GM19372 (cell line): ENCODE data around the gene ANO1.
"Not testable (repeated sequence)": the region's sequence is repeated elsewhere in the genome, so short reads cannot be mapped to it uniquely, and the experiment has no call there.

ENCODE experiments used
- ATAC-seq: cut with Tn5 transposase; IDR thresholded peaks from one replicate; pipeline ENCODE4 v1.9.1; 2021; ENCODE audit warnings: mild to moderate bottlenecking, low read depth, moderate library complexity; ENCODE audit not compliant: unreplicated experiment

The ANO1 gene

DNA sequence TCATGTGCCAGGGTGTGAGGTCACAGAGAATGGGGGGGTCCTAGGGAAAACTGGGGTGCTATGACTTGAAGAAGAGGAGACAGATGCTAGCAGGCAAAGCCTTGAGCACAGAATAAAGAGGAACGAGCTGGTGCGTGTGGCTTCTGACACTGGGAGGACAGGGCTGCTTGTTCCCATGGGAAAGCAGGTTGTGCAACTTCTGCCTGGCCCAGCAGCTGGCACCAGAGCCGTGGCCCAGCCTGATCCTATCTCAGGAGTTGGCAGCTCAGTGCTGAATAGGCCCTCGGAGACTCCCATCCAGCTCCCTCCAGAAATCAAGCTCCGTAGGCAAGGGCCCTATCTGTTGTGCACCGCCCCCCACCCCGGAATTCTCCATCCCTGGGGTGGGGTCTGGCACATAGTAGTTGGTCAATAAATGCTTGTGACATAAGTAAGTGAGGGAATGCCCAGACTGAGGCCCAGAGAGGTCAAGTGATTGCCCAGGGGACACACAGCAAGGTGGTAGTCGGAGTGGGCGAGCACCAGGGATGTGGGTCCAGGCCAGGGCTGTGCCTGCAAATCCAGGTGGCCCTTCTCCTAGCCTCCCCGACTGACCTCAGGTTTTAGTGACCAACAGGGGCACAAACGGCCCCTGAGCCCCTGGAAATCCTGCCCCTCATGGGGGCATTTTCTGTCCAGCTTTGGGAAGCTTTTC, 105.5 kb downstream of the ANO1 start:
- ATAC-seq, result no peak

DNA sequence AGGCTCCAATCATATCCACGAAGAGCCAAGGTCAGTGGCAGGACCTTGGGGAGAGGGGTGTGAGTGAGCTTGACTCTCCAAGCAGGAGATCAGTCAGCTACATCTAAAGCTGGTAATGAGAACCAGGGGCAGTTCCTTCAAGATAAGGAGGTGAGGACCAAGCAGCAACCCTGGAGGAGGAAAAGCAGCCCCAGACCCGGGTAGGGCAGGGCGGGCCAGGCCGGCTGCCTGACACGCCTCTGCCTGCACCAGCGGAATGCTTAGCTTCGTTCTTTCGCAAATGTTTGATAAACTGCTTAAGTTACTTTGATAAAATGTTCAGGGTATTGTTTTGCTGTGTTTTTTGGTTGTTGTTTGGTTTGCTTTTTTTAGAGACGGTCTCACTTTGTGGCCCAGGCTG, 106.3 kb downstream of the ANO1 start:
- ATAC-seq, result no peak

DNA sequence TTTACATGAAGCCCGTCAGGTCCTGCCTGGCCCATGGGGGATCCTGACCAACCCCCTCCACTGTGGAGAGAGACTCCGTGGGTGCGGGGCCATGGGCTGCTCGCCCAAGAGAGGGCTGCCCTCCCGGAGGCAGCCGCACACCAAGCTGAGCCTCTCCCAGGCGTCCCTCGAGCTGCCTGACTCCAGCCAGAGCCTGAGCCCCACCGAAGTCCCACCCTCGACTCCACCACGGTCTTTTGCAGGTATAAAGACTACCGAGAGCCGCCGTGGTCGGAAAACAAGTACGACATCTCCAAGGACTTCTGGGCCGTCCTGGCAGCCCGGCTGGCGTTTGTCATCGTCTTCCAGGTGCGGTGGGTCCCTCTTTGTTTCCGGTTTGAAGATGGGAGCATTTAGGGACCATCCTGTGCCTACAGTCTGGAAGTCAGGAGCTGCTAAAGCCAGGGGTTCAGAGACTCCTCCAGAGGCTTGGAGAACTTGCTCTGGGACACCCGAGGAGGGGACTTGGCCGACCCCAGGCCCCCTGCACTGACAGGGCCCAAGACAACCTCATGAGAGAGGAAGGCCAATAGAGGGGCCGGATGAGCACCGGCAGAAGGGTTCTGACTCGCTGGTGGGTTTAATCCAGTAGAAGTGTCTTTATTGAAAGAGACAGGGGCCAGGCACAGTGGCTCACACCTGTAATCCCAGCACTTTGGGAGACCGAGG, 107.4 kb downstream of the ANO1 start:
- ATAC-seq, result no peak

DNA sequence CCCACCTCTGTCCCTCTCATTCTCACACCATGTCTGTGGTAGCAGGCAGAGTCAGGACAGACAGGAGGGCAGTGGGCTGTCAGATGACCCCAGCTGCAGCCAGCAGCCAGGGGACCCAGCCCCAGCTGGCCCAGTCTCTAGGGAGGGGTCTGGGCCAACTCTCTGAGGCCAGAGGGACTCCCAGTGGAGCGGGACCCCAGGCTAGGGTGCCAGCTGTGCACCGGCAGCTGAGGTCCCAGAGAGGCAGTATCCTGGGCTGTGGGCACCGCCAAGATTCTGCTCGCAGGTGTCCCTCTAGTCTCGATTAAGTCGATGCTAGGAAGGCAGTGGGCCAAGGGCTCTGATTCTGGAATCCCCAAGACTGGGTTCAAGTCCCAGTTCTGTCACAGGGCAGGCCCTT, 108.3 kb downstream of the ANO1 start:
- ATAC-seq, result no peak

DNA sequence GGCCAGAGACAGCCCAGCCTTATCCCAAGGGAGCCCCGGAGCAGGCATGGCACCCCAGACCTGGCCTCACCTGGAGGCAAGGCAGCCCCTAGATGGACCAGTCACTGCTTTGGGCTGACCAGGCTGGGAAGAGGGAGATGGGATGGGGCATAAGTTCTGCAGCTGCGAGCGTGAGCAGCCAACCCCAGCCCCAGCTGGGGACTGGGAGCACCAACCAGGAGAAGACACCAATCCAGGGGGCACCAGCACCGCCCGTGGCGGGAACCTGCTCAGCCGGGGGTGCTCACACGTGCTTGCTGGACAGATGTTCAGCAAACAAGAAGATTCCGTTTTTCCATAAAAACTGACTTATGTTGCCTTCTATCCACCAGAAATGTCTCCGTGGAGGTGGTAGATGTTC, 108.8 kb downstream of the ANO1 start:
- ATAC-seq, result no peak

DNA sequence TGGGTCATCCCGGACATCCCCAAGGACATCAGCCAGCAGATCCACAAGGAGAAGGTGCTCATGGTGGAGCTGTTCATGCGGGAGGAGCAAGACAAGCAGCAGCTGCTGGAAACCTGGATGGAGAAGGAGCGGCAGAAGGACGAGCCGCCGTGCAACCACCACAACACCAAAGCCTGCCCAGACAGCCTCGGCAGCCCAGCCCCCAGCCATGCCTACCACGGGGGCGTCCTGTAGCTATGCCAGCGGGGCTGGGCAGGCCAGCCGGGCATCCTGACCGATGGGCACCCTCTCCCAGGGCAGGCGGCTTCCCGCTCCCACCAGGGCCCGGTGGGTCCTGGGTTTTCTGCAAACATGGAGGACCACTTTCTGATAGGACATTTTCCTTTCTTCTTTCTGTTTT, 109.7 kb downstream of the ANO1 start:
- no peak for ATAC-seq

DNA sequence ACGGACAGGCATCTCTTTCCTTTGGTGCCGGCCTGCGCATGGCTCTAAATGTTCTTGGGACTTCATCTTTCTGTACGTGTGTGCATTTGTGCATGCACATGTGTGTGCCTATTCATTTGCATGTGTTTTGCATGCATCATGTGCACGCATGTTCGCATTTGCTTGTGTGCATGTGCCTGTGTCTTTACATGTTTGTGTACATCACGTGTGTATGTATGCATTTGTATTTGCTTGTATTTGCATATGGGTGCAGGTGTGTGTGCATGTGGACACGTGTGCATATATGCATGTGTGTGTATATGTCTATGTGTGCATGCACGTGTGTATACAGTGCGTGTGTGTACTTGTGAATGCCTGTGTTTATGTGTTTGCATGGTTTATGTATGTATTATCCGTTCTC, 111.5 kb downstream of the ANO1 start:
- no peak for ATAC-seq

DNA sequence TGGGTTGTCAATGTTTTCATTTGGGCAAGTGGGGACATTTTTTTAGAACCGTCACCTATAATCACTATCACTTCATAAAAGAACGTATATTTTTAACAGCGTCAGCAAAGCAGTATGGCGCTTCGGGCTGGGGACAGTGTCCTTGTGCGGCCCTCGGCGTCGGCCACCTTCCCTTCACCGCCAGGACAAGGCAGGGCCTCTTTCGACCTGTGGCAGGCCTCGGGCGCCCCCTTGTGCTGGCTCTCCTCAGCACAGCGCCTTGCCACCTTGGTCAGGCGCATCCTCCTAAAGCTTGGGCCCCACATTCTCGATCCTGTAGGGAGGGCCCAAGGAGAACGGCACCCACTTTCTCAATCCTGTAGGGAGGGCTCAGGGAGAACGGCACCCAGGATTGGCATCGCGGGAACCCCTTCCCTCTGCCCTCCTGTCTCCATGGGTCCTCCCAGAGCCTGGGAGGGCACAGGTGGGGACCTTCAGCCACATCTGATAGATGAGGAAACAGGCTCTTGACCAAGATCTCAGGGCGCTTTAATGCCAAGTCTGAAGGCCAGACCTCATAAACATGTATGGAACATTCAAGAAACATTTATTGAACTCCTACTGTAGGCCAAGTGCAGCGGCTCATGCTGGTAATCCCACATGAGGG, 113.5 kb downstream of the ANO1 start:
- ATAC-seq, result no peak

DNA sequence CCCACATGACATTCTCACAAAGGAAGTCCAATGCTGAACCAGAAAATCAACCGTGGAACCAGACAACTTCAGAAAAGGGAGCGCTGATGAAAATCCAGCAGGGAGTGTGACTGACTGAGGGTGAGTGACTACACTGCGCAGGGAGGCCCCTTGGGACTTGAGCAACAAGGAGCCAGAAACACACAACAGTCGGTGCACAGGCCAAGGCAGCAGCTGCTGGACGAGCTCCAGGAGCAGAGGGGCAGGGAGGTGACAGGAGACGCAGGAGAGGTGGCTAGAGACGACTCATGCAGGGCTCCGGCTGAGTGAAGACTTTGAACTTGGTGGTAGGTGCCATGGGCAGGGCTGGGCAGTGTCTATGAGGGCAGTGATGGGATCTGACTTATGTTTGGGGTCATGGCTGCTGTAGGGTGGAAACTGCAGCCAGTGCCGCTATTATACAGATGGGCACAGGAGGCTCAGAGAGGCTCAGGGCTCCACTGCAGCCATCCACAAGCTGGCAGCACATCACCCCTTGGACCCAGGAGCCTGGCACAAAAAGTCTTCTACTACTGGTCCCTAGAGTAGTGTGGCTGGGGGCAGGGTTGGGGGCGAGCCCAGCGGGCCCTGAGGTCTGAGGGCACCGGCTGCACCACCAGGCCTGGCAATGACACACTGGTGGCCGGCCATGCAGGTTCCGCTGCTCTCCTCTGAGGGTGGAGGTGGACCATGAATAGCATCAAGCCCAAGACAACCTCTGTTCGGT, 114.7 kb downstream of the ANO1 start:
- no peak for ATAC-seq

DNA sequence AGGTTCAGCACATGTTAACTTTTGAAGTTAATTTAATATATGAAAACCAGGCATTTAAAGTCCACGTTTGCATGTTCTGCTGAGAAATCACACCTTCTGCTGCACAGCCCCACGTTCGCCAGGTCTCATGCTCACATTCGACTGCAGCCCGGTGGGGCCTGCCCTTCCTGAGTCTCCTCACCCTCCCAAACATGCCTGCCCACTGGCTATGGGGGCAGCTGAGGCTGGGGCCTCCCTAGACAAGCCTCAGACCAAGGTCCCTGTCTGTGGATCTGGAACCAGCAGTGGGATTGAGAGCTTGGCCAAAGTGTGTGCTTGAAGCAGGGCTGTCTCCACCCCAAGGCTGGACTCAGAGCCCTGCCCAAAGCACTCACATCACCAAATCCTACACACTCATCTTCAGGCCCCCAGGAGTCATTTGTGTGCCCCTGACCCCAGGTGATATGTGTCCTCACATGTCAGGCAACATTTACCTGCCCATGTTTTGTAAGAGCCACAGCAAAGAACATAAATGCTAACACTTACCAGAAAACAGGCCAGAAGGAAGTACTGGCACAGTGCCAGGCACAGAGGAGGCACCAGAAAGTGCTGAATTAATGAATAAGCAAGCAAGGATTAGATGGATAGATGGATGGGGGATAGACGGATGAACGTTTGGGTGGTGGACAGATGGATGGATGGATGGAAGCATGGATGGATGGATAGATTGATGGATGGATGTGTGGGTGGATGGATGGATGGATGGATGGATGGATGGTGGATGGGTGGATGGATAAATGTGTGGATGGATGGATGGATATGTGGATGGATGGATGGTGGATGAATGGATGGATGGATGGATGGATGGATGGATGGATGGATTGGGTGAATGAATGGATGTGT, 115.5 kb downstream of the ANO1 start:
- ATAC-seq, result no peak

DNA sequence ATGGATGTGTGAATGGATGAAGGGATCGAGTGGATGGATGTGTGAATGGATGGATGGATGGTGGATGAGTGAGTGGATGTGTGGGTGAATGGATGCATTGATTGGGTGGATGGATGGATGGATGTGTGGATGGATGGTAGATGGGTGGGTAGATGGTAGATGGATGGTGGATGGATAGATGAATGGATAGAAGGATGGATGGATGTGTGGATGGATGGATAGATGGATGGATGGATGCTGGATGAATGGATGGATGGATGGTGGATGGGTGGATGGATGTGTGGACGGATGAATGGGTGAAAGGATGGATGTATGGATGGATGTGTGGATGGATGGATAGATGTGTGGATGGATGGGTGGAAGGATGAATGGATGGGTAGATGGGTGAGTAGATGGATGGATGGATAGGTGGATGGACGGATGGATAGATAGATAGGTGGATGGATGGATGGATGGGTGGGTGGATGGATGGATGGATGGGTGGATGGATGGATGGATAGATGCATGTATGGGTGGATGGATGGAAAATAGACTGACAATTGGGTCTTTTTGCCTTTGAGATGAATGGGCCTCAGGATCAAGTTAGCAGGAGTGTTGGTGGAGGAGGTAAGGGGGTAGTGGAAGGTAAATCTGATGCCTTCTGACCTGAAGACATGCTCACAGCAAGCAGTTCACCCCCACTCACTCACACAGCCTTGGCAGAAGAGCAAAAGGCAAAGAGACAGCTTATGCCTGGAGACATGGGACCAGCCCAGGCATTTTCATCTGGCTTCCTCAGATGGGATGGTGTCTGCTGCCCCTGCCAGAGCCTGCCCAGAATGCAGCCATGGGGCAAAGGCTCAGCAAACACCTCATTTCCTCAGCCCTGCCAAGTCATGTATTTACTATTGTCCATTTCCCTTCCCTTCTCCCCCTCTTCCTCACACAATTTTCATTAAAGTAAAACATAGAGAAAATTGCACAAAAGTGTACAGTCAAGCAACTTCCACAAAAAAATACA, 117.0 kb downstream of the ANO1 start:
- no peak for ATAC-seq

DNA sequence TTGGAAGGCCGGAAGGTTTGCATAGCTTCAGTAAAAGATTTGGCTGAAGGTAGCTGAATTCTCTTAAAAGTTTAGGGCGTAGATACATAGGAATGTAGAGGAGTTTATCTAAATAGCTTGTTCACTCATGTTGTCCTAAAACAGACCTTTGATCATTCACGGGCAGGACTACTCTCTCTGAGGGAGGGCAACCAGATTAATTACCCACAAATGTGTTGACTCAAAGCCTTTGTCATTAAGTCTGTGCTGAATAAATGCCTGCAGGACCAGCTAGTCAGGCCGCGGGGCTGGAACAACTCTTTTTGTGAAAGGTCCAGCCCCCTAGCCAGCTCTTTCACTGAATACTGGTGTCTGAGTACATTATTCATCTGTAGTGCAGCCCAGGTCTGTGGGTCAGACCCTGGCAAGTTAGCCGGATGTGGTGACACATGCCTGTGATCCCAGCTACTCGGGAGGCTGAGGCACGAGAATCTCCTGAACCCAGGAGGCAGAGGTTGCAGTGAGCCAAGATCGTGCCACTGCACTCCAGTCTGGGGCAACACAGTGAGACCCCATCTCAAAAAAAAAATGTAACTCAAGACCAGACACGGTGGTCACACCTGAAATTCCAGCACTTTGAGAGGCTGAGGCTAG, 122.2 kb downstream of the ANO1 start:
- no peak for ATAC-seq

DNA sequence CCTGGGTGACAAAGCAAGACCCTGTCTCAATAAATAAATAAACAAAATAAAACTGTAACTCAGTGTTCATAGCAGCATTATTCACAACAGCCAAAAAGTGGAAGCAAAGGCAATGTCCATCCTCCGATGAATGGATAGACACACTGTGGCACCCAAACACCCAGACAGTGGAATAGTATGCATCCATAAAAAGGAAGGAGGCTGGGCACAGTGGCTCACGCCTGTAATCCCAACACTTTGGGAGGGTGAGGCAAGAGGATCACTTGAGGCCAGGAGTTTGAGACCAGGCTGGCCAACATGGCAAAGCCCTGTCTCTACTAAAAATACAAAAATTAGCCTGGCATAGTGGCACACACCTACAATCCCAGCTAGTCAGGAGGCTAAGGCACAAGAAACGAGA, 122.9 kb downstream of the ANO1 start:
- not testable (repeated sequence) for ATAC-seq

DNA sequence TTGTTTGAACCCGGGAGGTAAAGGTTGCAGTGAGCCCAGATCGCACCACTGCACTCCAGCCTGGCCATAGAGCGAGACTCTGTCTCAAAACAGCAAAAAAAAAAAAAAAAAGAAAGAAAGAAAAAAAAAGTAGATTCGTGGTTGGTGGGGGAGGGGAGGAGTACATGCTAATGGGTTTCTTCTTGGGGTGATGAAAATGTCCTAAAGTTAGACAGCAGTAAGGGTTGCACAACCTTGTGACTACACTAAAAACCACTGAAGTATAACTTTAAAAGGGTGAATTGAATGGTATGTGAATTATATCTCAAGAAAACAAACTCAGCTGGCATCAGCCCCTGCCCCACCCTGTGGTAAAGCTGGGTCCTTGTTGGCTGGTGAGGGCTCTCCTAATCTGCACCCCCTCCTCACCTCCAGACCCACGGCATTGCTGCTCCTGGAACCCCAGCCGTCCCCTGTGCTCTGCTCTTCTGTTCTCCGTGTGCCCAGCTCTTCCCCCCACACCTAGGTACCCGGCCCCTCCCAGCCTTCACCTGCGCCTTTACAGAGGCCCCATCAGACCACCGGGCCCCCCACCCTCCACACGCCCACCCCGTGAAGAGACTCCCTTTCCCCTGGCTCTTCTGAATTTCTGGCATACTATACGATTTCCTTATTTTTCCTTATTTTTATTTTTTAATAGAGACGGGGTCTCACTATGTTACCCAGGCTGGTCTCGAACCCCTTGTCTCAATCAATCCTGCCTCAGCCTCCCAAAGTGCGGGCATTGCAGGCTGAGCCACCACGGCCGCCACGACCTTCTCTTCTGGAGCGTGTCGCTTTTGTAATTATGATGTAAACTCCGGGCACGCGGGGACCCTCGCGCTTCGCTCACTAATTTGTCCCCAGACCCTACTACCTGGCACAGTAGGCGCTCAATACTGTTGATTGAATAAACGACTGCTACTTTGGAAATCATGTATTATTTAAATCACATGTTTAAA, 124.1 kb downstream of the ANO1 start:
- ATAC-seq, result no peak

DNA sequence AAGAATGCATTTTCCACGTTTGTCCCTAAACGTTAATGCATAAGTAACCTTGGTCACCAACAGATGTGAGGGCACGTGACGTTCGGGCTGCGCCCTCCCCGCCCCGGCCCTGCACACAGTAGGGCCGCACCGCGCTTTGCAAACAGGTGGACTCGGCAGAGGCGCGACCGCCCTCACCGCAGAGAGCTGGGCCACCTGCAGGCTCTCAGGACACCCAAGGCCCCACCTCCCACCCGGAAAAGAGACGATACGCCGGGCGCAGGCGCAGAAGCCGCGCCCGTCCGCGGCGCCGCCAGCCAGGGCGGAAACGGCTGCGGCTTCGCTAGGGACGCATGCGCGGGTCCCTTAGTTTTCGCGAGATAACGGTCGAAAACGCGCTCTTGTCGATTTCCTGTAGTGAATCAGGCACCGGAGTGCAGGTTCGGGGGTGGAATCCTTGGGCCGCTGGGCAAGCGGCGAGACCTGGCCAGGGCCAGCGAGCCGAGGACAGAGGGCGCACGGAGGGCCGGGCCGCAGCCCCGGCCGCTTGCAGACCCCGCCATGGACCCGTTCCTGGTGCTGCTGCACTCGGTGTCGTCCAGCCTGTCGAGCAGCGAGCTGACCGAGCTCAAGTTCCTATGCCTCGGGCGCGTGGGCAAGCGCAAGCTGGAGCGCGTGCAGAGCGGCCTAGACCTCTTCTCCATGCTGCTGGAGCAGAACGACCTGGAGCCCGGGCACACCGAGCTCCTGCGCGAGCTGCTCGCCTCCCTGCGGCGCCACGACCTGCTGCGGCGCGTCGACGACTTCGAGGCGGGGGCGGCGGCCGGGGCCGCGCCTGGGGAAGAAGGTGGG, 125.0 kb downstream of the ANO1 start, which contains the start of gene FADD:
TSS of gene FADD (plus strand) at position 377 of the 831 bp plus-strand sequence. CDS start at position 541, 164 bp downstream.
- peak; percentile 89 for ATAC-seq

DNA sequence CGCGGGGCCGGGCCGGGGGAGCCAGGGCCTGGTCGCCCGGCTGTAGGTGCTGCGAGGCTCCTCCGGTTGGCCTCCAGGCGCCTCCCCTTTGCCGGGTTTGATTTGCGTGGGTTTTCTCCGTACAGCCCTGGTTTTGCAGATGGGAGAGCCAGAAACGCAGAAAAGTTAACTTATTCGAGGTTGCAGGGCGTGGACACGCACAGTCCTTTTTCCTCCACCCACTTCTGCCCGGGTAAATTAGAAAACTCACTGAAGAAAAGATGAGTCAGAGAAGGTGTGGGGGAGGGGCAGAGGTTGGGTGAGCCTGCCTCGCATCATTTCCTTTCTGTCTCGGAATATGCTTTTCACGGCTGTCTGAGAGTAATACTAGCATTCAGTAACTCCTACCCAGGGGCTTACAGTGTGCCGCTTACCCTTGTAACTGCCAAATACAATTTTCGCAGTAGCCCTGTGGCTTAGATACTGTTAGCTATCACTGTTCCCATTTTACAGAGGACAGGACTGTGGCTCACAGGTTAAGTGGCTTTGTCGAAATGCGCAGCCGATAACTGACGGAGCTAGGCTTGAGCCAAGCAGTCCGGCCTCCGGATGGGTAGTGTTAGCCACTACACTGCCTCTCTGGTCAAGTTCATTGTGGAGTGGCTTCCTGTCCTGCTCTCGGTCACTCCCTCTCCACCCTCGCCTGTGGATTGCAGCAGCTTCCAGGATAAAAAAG, 125.8 kb downstream of the ANO1 start:
- ATAC-seq, result peak; percentile 22
